ENCODE measurements around the gene FLVCR2. TPM values are rescaled to one million over a fixed set of nuclear protein-coding genes. Genes with fewer than 3 reads are reported as not detected.

Gene FLVCR2
- total RNA-seq, 2 donors from 2014 or later: 6.2 to 8.3 TPM

DNA sequence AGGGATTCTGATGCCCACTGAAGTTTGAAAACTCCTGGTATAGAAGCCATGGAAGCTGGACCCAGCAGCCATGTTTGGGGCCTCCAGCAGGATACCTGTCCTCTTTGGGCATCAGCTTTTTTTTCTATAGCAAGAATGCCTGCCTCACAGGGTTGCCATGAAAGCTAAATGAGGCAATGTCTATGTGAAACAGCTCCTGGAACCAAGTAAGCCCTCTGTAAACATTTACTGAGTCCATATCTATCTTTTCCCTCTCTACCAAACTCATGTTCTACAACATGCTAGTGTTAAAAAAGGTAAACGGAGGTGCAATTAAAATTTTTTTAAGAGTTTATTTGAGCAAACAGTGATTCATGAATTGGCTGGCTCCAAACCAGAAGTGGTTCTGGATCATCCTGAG is 28.6 kb downstream of the FLVCR2 start:
- ATAC-seq (ENCODE audit: insufficient number of reproducible peaks, low FRiP score, low read depth) (no peak), DNase-seq (ENCODE audit: low spot score) (no peak)
- Histone ChIP-seq H3K9me3 (no peaks in the 10 kb centered on the region), H3K4me3 (no peak overlapping the region), H3K27me3 (replicated peaks; ENCODE audit: insufficient read depth) (no peaks in the 10 kb centered on the region), H3K4me1 (ENCODE audit: control insufficient read depth in 1 of 2, low read depth in 2 of 2) (peaks cover 6 to 23% of the 10 kb centered on the region in 2 donors), H3K36me3 (no peaks in the 10 kb centered on the region), H3K27ac (no peak overlapping the region)
- no peak for TF ChIP-seq CTCF (IDR thresholded peaks at IDR 0.05)

- Histone ChIP-seq H3K27me3 (replicated peaks; ENCODE audit: insufficient read depth) (no peaks in the 10 kb centered on the region), H3K36me3 (no peaks in the 10 kb centered on the region), H3K27ac (no peak overlapping the region), H3K4me1 (ENCODE audit: control insufficient read depth in 1 of 2, low read depth in 2 of 2) (peaks cover 6 to 23% of the 10 kb centered on the region in 2 donors), H3K9me3 (no peaks in the 10 kb centered on the region), H3K4me3 (no peak overlapping the region)
- DNase-seq (ENCODE audit: low spot score): no peak
- TF ChIP-seq CTCF (IDR thresholded peaks at IDR 0.05): no peak
- no peak for ATAC-seq (ENCODE audit: insufficient number of reproducible peaks, low FRiP score, low read depth)
These were observed 29.6 kb downstream of the FLVCR2 start for GRCh38 chr14:75607842-75608640.

- H3K9me3 ChIP-seq: no peaks in the 10 kb centered on the region
- no peaks in the 10 kb centered on the region for H3K36me3 ChIP-seq
- no peak overlapping the region for H3K27ac ChIP-seq
- no peak overlapping the region for H3K4me3 ChIP-seq
- H3K27me3 ChIP-seq (replicated peaks; ENCODE audit: insufficient read depth): no peaks in the 10 kb centered on the region
- ATAC-seq (ENCODE audit: insufficient number of reproducible peaks, low FRiP score, low read depth): no peak
- no peak for DNase-seq (ENCODE audit: low spot score)
- no peak for TF ChIP-seq CTCF (IDR thresholded peaks at IDR 0.05)
- H3K4me1 ChIP-seq (ENCODE audit: control insufficient read depth in 1 of 2, low read depth in 2 of 2): peaks cover 6 to 23% of the 10 kb centered on the region in 2 donors
These were observed 30.7 kb downstream of the FLVCR2 start for GRCh38 chr14:75609116-75609515.

GRCh38 chr14:75609606-75610475 is 31.4 kb downstream of the FLVCR2 start:
- ATAC-seq (ENCODE audit: insufficient number of reproducible peaks, low FRiP score, low read depth) (no peak), DNase-seq (ENCODE audit: low spot score) (peak; percentile 2)
- Histone ChIP-seq H3K4me3 (peak overlapping the region; percentile 12), H3K9me3 (no peaks in the 10 kb centered on the region), H3K36me3 (no peaks in the 10 kb centered on the region), H3K4me1 (ENCODE audit: control insufficient read depth in 1 of 2, low read depth in 2 of 2) (peaks cover 6 to 23% of the 10 kb centered on the region in 2 donors), H3K27me3 (replicated peaks; ENCODE audit: insufficient read depth) (no peaks in the 10 kb centered on the region), H3K27ac (no peak overlapping the region)
- TF ChIP-seq CTCF (IDR thresholded peaks at IDR 0.05): no peak

DNA sequence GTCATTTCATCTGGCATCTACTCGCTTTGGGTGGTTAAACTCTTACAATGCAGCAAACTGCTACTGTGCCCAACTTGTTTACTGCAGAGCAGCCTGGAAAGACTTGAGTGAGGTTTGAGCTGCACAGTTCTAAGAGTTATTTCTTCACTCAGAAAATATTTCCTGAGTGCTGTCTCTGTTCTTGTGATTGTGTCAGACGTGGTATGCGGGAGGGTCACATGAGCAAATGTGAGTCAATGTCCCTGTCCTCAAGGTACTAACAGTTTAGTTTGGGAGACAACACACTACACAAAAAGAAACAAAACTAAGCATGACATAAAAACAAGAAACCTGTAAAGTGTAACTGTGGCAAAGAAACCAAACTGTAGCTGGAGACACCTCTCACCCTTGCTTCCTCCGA is 32.4 kb downstream of the FLVCR2 start:
- Histone ChIP-seq H3K4me3 (no peak overlapping the region), H3K4me1 (ENCODE audit: control insufficient read depth in 1 of 2, low read depth in 2 of 2) (peaks cover 6 to 16% of the 10 kb centered on the region in 2 donors), H3K27me3 (replicated peaks; ENCODE audit: insufficient read depth) (no peaks in the 10 kb centered on the region), H3K9me3 (no peaks in the 10 kb centered on the region), H3K36me3 (no peaks in the 10 kb centered on the region), H3K27ac (peak overlapping the region; percentile 8 to 42)
- ATAC-seq (ENCODE audit: insufficient number of reproducible peaks, low FRiP score, low read depth) (no peak), DNase-seq (ENCODE audit: low spot score) (no peak)
- TF ChIP-seq CTCF (IDR thresholded peaks at IDR 0.05): no peak
